ENCODE measurements around the gene IPP. TPM values are rescaled to one million over a fixed set of nuclear protein-coding genes. Genes with fewer than 3 reads are reported as not detected.
"Not testable (repeated sequence)": the region's sequence is repeated elsewhere in the genome, so short reads cannot be mapped to it uniquely, and the experiment has no call there.

Gene IPP
- total RNA-seq, 4 donors from 2014 or later, result 12.8 to 36.4 (median 15.8) TPM

DNA sequence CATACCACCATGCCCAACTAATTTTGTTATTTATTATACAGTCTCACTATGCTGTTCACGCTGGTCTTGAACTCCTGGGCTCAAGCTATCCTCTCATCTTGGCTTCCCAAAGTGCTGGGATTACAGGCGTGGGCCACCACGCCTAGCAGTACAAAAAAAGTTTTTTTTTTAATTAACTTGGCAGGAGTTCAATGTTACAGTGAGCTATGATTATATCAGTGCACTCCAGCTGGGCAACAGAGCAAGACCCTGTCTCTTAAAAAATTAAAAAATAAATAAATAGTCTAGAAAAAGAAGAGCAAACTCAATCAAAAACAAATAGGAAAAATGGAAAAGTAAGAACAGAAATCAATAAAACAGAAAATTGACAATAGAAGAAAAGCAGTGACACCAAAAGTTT lies 36.7 kb downstream of the IPP start:
- DNase-seq, result no peak
- Histone ChIP-seq H3K4me1 (no peaks in the 10 kb centered on the region), H3K4me3 (no peak overlapping the region), H3K9me3 (no peaks in the 10 kb centered on the region), H3K27ac (no peak overlapping the region), H3K27me3 (no peaks in the 10 kb centered on the region), H3K36me3 (peaks cover 0 to 13% (median 4%) of the 10 kb centered on the region in 4 donors)
- TF ChIP-seq POLR2AphosphoS5 (IDR thresholded peaks at IDR 0.05), result no peak
- in situ Hi-C loops (cut with MboI; ENCODE audit: low pct_ligation_motif_present in 1 of 4, low pct_unique_long_range_greater_than_20kb in 1 of 4, low sequenced_read_pairs in 3 of 4) (no loop called here), intact Hi-C loops (cut with DNase I; ENCODE audit: low total_unique reads) (no loop called here)
- WGBS, 2 donors (ENCODE audit: low coverage in 1 of 2), result 74 to 100% methylated on average over 3 of the region's 3 CpGs

DNA sequence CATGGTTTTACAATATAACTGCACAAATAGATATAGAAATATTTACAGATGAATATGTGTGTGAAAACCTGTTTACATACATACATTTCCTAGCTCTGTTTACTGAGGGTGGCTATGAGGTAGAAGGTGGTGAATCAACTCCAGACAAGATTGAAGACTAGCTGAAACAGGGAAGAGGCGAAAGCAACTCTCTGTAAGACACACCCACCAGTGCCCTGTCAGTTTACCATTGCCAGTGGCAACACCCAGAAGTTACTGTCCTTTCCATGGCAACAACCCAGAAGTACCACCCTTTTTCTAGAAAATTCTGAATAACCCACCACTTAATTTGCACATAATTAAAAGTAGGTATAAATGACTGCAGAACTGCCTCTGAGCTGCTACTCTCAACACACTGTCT lies 45.8 kb downstream of the IPP start:
- no peak overlapping the region for H3K4me3 ChIP-seq
- intact Hi-C loops (cut with DNase I; ENCODE audit: low total_unique reads) (no loop called here), in situ Hi-C loops (cut with MboI; ENCODE audit: low pct_ligation_motif_present in 1 of 4, low pct_unique_long_range_greater_than_20kb in 1 of 4, low sequenced_read_pairs in 3 of 4) (no loop called here)
- H3K27me3 ChIP-seq, result no peaks in the 10 kb centered on the region
- no peak for DNase-seq
- H3K4me1 ChIP-seq, result no peaks in the 10 kb centered on the region
- no peak for TF ChIP-seq POLR2AphosphoS5 (IDR thresholded peaks at IDR 0.05)
- TF ChIP-seq, protein P1, sequence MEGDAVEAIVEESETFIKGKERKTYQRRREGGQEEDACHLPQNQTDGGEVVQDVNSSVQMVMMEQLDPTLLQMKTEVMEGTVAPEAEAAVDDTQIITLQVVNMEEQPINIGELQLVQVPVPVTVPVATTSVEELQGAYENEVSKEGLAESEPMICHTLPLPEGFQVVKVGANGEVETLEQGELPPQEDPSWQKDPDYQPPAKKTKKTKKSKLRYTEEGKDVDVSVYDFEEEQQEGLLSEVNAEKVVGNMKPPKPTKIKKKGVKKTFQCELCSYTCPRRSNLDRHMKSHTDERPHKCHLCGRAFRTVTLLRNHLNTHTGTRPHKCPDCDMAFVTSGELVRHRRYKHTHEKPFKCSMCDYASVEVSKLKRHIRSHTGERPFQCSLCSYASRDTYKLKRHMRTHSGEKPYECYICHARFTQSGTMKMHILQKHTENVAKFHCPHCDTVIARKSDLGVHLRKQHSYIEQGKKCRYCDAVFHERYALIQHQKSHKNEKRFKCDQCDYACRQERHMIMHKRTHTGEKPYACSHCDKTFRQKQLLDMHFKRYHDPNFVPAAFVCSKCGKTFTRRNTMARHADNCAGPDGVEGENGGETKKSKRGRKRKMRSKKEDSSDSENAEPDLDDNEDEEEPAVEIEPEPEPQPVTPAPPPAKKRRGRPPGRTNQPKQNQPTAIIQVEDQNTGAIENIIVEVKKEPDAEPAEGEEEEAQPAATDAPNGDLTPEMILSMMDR (IDR thresholded peaks at IDR 0.05), result no peak
- no peak for TF ChIP-seq POLR2A (IDR thresholded peaks at IDR 0.05)
- TF ChIP-seq EP300 (IDR thresholded peaks at IDR 0.05; ENCODE audit: low read depth), result no peak
- no peaks in the 10 kb centered on the region for H3K9me3 ChIP-seq
- 83 to 100% methylated on average over 1 of the region's 1 CpG for WGBS, 2 donors (ENCODE audit: low coverage in 1 of 2)
- no peak overlapping the region for H3K27ac ChIP-seq
- peaks cover 0 to 13% (median 2%) of the 10 kb centered on the region in 4 donors for H3K36me3 ChIP-seq

DNA sequence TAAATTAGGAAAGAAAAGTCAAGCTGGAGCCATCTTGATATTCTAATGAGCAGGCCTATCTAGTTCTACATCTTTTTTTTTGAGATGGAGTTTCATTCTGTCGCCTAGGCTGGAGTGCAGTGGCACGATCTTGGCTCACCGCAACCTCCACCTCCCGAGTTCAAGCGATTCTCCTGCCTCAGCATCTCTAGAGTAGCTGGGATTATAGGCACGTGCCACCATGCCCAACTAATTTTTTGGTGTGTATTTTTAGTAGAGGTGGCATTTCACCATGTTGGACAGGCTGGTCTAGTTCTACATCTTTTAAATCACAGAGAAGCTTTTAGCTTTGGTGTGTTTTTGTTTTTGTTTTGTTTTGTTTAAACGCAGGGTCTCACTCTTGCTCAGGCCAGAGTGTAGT lies 55.6 kb downstream of the IPP start:
- in situ Hi-C loops (cut with MboI; ENCODE audit: low pct_ligation_motif_present in 1 of 4, low pct_unique_long_range_greater_than_20kb in 1 of 4, low sequenced_read_pairs in 3 of 4) (no loop called here), intact Hi-C loops (cut with DNase I; ENCODE audit: low total_unique reads) (no loop called here)
- H3K27me3 ChIP-seq, result no peaks in the 10 kb centered on the region
- no peak for DNase-seq
- H3K36me3 ChIP-seq, result peaks cover 0 to 34% (median 14%) of the 10 kb centered on the region in 4 donors
- no peak overlapping the region for H3K27ac ChIP-seq
- TF ChIP-seq POLR2AphosphoS5 (IDR thresholded peaks at IDR 0.05) (no peak), EP300 (IDR thresholded peaks at IDR 0.05; ENCODE audit: low read depth) (no peak), POLR2A (IDR thresholded peaks at IDR 0.05) (no peak)
- TF ChIP-seq, protein P1 (IDR thresholded peaks at IDR 0.05), result no peak
- H3K9me3 ChIP-seq, result no peaks in the 10 kb centered on the region
- WGBS, 2 donors (ENCODE audit: low coverage in 1 of 2), result 90 to 92% methylated on average over 7 of the region's 7 CpGs
- H3K4me3 ChIP-seq, result no peak overlapping the region
- no peaks in the 10 kb centered on the region for H3K4me1 ChIP-seq

DNA sequence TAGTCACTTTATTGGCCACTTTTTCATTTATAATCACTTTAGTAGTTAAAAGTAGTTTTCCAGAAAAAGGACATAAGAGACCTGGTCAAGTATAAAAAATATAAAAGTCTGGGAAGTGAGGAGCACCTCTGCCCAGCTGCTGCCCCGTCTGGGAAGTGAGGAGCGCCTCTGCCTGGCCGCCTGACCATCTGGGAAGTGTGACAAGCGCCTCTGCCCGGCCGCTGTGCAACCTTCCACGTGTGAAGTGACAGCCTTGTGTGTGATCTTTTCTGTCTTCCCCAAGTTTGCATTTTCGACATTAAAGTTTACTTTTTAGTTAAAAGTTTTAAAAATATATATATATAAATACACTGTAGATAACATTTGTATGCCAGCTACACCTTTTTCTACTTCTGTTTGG lies 56.6 kb downstream of the IPP start:
- intact Hi-C loops (cut with DNase I; ENCODE audit: low total_unique reads); H3K4me3 ChIP-seq; DNase-seq; H3K4me1 ChIP-seq; in situ Hi-C loops (cut with MboI; ENCODE audit: low pct_ligation_motif_present in 1 of 4, low pct_unique_long_range_greater_than_20kb in 1 of 4, low sequenced_read_pairs in 3 of 4); H3K9me3 ChIP-seq; H3K27ac ChIP-seq; H3K27me3 ChIP-seq: not testable (repeated sequence)
- H3K36me3 ChIP-seq, result peaks cover 0 to 34% (median 14%) of the 10 kb centered on the region in 4 donors
- 84% methylated on average over 8 of the region's 8 CpGs for WGBS, 2 donors (ENCODE audit: low coverage in 1 of 2)

DNA sequence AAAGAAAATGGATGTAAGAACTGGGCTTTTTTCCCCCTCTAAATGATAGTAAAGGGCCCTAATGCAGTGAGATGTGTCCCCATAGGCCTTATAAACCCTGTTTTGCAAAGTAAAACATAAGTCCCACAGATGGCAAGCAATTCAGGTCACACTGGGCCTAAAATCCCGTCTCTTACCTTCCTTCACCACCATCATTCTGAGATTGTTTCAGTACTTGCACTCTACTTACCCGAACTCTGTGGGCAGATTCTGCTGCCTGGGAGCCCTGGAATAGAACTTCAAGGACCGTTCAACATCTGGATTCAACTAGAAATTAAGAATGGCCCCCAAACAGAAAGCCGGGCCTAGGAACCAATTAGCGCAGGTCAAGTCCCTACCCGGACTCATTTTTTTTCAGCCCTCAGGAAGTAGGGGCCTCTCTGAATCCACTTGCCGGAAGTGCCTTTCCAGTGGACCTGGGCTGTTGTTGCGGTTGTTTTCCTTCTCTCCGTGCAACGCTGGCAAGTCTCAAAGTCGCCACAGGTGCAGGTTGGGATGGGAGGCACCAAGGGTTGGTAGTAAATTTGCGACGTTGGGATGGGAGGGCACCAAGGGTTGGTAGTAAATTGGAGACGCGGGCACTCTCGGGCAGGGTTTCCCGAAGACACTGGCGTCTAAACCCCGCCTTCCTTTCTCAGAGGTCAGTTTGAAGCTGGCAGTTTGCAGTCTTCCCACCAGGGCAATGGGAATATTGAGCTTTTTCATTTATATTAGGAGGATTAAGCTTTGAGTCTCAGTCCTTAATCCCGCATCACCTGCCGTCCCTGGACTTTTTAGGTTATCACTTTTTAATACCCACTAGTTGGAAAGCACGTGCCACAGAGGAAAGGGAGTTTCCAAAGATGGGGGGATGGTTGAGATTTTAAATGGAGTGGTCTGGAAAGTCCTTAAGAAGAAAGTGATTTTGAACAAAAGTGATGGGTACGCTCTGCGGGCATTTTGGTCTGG lies 62.4 kb downstream of the IPP start, which contains the start of gene TMEM69:
TSS of gene TMEM69 (plus strand) at position 428 of the 987 bp plus-strand sequence. CDS start 2,888 bp downstream, outside the sequence.
- intact Hi-C loops (cut with DNase I; ENCODE audit: low total_unique reads) (no loop called here), in situ Hi-C loops (cut with MboI; ENCODE audit: low pct_ligation_motif_present in 1 of 4, low pct_unique_long_range_greater_than_20kb in 1 of 4, low sequenced_read_pairs in 3 of 4) (no loop called here)
- Histone ChIP-seq H3K27me3 (no peaks in the 10 kb centered on the region), H3K9me3 (no peaks in the 10 kb centered on the region), H3K4me3 (peak within 1 kb of the TSS; percentile 46 to 89 (median 73)), H3K27ac (peak within 1 kb of the TSS; percentile 97 to 100 (median 98)), H3K36me3 (peaks cover 0 to 7% (median 2%) of the 10 kb centered on the region in 4 donors), H3K4me1 (peaks cover 6 to 38% (median 28%) of the 10 kb centered on the region in 4 donors)
- WGBS, 2 donors (ENCODE audit: low coverage in 1 of 2), result 1 to 7% methylated on average over 4 to 24 of the region's 24 CpGs
- TF ChIP-seq POLR2AphosphoS5 (IDR thresholded peaks at IDR 0.05) (peak; percentile 34 to 72 (median 62)), EP300 (IDR thresholded peaks at IDR 0.05; ENCODE audit: low read depth) (no peak), POLR2A (IDR thresholded peaks at IDR 0.05) (no peak)
- TF ChIP-seq, protein P1 (IDR thresholded peaks at IDR 0.05), result peak; percentile 20 to 73 (median 41)
- peak; percentile 85 for DNase-seq
